CD4-positive, alpha-beta T cell treated with Interleukin-1 beta for 1 hour (primary cell): ENCODE results near the gene FAM83D.

Source experiments
- DNase-seq, 2 donors: peaks; one replicate each; pipeline ENCODE4 v3.0.0-alpha.2; 2020 to 2022

The FAM83D gene

GRCh38 chr20:38895098-38895949 is 30.9 kb upstream of the FAM83D start:
- DNase-seq, result no peak

- no peak for DNase-seq
Measured at GRCh38 chr20:38896009-38896594, 30.1 kb upstream of the FAM83D start.

GRCh38 chr20:38897267-38897666 is 28.9 kb upstream of the FAM83D start:
- no peak for DNase-seq

GRCh38 chr20:38900606-38901005 is 25.6 kb upstream of the FAM83D start:
- no peak for DNase-seq

- no peak for DNase-seq
Measured at GRCh38 chr20:38902601-38903000, 23.6 kb upstream of the FAM83D start.

GRCh38 chr20:38903335-38903734 is 22.9 kb upstream of the FAM83D start:
- no peak for DNase-seq

- DNase-seq, result no peak
Measured at GRCh38 chr20:38905375-38905774, 20.8 kb upstream of the FAM83D start.

- DNase-seq, result no peak
Measured at GRCh38 chr20:38907918-38908677, 18.1 kb upstream of the FAM83D start.

- no peak for DNase-seq
Measured at GRCh38 chr20:38915355-38915754, 10.9 kb upstream of the FAM83D start.

- DNase-seq, result no peak
Measured at GRCh38 chr20:38917657-38918056, 8.6 kb upstream of the FAM83D start.

- no peak for DNase-seq
Measured at GRCh38 chr20:38918172-38918571, 8.0 kb upstream of the FAM83D start.

- no peak for DNase-seq
Measured at GRCh38 chr20:38919683-38920082, 6.5 kb upstream of the FAM83D start.

GRCh38 chr20:38920411-38920810 is 5.8 kb upstream of the FAM83D start:
- no peak for DNase-seq

GRCh38 chr20:38920851-38921250 is 5.4 kb upstream of the FAM83D start:
- no peak for DNase-seq

- no peak for DNase-seq
Measured at GRCh38 chr20:38924718-38925117, 1.5 kb upstream of the FAM83D start.

GRCh38 chr20:38926934-38927616 is 858 bp downstream of the FAM83D start:
- DNase-seq, result no peak

- no peak for DNase-seq
Measured at GRCh38 chr20:38927902-38928578, 1.8 kb downstream of the FAM83D start.

GRCh38 chr20:38930242-38930569 is 4.0 kb downstream of the FAM83D start:
- no peak for DNase-seq

- DNase-seq, result no peak
Measured at GRCh38 chr20:38931984-38932383, 5.8 kb downstream of the FAM83D start.

- no peak for DNase-seq
Measured at GRCh38 chr20:38932457-38933120, 6.4 kb downstream of the FAM83D start.

GRCh38 chr20:38934530-38934929 is 8.3 kb downstream of the FAM83D start:
- no peak for DNase-seq

- no peak for DNase-seq
Measured at GRCh38 chr20:38935285-38935684, 9.1 kb downstream of the FAM83D start.
